EH (cell line): Measurements from ENCODE around the gene ITSN2.
"Not testable (repeated sequence)": the region's sequence is repeated elsewhere in the genome, so short reads cannot be mapped to it uniquely, and the experiment has no call there.

Source experiments
- DNase-seq: peaks from one replicate; pipeline ENCODE4 v3.0.0-alpha.2; 2015; ENCODE audit warnings: low read depth

ITSN2 gene

DNA sequence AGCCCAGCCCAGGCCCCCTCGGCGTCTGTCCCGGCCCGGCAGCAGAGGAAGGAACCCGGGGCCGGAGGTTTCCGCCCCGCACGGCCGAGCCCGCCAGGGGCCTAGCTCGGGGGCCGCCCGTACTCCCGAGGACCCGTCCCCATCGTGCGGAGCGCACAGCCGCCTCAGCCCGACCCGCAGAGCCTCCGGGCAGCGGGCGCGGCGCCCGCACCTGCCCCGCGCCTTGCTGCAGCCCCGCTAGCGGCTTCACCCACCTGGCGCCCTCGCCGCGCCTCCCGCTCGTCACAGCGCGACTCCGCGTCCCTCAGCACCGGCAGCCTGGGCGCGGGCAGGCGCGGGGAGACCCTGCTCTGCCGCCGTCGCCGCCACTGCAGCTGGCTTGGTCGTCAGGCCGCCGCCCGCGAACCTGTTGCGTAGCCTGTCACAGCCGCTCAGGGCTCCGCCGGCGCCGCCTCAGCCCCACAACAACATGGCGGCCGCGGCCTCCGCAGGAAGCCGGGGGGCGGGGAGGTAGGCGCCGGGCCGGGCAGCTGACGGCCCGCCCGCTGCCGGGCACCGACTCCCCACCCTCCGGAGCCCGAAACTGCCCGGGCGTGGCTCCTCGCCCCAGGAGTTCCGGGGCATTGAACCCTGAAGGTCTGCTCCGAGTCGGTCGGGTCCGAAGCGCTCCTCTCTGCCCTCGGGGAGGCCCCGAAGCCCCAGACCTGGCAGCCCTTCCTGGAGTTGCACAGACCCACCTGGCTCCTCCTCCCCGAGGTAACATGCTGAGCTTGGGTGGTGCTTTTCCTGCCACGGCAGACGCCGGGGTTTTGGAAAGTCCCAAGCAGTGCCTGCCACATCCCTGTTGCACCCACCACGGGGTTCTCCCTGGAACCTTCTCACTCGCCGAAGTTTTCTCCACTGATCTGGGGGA, at the start of gene ITSN2:
Gene ITSN2, minus strand, starts transcription at position 487 of the 913 bp plus-strand sequence. CDS start 32,454 bp downstream, outside the sequence.
- peak; percentile 75 for DNase-seq

- DNase-seq, result no peak
Observed at GRCh38 chr2:24409171-24409570, 48.8 kb upstream of the ITSN2 start.

DNA sequence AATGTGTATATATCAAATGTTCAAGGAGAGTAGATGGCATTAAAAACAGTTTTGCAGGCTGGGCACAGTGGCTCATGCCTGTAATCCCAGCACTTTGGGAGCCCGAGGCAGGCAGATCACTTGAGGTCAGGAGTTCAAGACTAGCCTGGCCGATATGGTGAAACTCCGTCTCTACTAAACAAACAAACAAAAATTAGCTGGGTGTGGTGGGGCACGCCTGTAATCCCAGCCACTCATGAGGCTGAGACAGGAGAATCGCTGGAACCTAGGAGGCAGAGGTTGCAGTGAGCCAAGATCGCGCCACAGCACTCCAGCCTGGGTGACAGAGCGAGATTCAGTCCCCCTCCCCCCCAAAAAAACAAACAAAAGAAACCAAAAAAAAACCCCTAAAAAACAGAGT, 48.4 kb upstream of the ITSN2 start:
- DNase-seq, result not testable (repeated sequence)

- peak; percentile 54 for DNase-seq
Observed at GRCh38 chr2:24404491-24404921, 44.2 kb upstream of the ITSN2 start.

GRCh38 chr2:24403832-24404212, 43.5 kb upstream of the ITSN2 start:
- DNase-seq, result no peak

DNA sequence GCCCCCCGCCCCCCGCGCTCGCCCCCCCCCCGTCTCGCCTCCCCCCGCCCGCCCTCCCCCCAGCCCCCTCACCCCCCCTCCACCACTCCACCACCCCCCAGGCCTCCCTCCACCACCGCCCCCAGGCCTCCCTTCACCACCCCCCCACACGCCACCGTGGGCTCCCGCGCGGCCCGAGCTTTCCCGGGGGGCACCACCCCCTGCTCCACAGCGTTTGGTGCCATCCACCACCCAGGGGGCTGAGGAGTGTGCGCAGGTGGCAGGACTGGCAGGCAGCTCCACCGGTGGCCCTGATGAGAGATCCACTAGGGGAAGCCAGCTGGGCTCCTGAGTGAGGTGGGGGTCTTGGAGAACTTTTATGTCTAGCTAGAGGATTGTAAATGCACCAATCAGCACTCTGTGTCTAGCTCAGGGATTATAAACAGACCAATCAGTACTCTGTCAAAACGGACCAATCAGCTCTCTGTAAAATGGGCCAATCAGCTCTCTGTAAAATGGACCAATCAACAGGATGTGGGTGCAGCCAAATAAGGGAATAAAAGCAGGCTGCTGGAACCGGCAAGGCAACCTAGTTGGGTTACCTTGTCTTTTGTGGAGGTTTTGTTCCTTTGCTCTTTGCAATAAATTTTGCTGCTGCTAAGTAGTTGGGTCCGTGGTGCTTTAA, 43.0 kb upstream of the ITSN2 start:
- DNase-seq, result peak; percentile 7

DNA sequence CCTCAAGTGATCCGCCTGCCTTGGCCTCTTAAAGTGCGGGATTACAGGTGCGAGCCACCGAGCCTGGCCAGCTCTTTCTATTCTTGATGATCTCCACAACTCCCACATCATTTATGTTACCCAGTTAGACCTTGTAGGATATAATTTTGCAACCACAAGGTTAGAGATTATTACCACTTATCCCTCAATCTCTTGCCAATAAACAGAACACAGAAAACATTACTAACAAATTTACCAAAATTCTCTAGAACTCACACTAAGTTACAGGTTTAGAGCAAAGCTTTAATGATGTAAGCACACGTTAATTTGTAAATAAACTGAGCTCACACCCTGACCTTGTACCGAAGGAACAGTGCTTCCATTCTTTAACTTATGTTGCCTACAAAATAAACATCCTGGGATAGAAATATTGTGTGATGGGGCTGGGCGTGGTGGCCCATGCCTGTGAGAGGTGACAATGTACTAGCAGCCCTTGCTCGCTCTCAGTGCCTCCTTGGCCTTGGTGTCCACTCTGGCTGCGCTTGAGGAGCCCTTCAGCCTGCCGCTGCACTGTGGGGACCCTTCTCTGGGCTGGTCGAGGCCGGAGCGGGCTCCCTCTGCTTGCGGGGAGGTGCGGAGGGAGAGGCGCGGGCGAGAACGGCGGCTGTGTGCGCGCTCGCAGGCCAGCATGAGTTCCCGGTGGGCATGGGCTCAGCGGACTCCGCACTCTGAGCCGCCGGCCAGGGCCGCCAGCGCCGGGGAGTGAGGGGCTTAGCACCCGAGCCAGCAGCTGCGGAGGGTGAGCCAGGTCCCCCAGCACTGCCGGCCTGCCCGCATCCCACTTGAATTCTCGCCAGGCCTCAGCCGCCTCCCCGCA, 42.1 kb upstream of the ITSN2 start:
- DNase-seq, result no peak

DNA sequence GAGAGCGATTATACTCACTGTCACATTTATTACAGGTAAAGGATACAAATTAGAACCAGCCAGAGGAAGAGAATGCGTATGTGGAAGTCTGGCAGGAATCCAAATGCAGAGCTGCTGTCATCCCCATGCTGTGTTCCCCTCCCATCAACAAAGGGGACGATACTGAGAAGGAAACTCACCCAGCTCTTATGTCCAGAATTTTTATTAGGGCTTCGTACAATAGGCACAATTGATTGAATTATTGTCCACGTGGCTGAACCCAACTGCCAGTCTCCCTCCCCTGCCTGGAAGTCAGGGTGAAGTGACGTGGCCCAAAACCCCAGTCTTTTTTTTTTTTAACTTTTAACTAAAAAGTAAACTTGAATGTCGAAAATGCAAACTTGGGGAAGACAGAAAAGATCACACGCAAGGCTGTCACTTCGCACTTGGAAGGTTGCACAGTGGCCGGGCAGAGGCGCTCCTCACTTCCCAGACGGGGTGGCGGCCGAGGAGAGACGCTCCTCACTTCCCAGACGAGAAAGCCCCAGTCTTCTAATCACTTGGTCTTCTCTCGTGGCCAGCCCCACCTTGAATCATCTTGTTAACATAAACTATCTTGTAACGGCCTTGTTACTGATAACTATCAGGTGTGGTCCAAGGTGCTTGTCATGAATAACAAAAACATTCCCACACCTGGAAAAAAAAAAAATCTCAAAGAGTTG, 40.0 kb upstream of the ITSN2 start:
- DNase-seq, result no peak

- peak; percentile 9 for DNase-seq
Observed at GRCh38 chr2:24399434-24400206, 39.3 kb upstream of the ITSN2 start.

- no peak for DNase-seq
Observed at GRCh38 chr2:24394998-24395397, 34.7 kb upstream of the ITSN2 start.

DNA sequence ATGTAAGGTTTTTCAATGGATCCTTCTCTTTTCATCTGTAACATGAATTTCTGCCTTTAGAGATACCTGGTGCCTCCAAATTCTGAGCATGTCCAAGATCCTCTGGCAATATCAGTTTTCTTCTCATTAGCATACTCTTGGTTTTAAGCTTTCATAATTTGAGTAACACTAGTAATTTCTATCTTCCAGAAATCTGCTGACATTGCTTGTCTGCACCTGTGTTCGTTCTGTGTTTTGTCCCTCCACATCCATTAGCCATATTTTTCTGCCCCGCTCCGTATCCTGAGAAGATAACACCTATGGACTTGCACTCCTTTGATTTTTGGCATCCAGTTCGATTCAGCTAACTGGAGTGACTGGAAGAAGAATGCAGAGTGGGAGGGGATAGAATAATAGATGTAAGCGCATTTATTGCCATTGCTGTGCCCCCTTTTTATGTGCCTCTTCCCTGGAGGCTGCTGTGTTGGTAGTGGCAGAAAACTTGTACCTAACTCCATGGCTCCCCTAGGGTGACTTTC, 32.3 kb upstream of the ITSN2 start:
- no peak for DNase-seq

- no peak for DNase-seq
Observed at GRCh38 chr2:24385366-24385765, 25.0 kb upstream of the ITSN2 start.

GRCh38 chr2:24382363-24383073, 22.2 kb upstream of the ITSN2 start:
- DNase-seq, result peak; percentile 67

GRCh38 chr2:24380820-24381219, 20.5 kb upstream of the ITSN2 start:
- no peak for DNase-seq

DNA sequence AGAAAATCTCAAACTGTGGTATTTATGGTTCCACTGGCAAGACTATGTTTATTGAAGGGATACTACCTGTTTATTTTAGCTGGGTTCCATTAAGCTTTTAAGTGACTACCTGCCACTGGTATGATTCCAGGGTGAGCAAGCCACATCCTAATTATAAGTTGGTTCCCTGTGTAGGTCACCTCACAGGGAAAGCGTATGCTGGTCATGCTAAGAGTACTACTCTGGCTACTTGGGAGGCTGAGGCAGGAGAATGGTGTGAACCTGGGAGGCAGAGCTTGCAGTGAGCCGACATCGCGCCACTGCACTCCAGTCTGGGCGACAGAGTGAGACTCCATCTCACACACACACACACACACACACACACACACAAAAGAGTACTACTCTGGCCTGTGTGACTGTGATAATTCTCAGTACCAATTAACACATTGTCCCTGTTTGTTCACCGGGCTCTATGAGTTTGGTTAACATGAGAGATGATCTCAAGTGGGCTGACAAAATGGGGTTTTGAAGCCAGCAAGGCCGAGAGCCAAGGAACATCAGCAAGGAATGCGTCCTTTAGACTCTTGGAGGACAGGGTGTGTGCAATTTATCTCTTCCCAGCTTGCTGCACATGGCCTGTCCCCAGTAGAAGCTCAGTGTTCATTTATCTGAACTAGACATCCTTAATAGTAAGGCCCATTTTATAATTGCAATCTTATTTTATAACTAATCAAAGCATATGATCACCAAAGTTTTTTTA, 15.2 kb upstream of the ITSN2 start:
- peak; percentile 2 for DNase-seq

- no peak for DNase-seq
Observed at GRCh38 chr2:24374301-24374700, 14.0 kb upstream of the ITSN2 start.

GRCh38 chr2:24372033-24372432, 11.7 kb upstream of the ITSN2 start:
- no peak for DNase-seq

- no peak for DNase-seq
Observed at GRCh38 chr2:24365826-24366225, 5.5 kb upstream of the ITSN2 start.

DNA sequence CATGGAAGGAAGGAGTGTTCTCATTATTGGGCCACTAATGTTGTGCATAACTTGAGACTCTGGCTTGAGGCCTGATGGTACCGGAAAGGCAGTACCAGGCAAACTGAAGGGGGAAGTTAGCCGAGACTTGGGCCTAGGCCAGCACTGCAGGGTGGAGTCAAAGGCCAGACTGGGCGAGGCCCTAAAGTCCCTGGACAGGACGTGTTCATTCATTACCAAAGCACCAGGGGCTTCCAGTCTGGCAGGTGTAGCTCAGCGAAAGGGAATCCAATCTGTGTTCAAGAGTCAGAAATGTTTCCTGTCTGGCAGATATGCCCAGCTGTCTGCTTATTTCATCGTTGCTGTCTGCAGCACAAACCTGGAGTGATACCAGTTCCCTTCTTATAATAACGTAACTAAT, 4.7 kb upstream of the ITSN2 start:
- DNase-seq, result no peak
